Measurements from ENCODE around the gene GRID2. TPM values are rescaled to one million over a fixed set of nuclear protein-coding genes. Genes with fewer than 3 reads are reported as not detected.

GRID2 gene
- total RNA-seq, 3 donors from 2014 or later = under 0.01 TPM

DNA sequence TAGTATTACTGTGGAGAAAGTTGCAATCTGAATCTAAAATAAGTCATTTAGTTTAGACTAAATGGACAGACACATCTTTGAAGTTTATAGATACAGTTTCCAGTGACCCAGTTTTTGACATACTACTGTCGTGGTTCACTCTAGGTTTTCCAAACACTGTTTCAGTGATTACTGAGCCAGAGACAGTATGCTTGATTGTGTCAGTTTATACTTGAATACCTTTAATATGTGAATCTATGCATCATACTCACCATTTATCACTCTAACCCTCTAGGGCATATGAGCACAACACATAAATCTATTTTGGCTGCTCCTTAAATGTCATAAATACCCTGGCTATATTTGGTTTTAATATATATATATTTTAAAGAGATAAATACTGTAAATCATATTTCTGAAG lies 173.5 kb downstream of the GRID2 start:
- Histone ChIP-seq H3K4me1 (no peaks in the 10 kb centered on the region), H3K4me3 (no peak overlapping the region), H3K27ac (no peak overlapping the region), H3K9me3 (no peaks in the 10 kb centered on the region), H3K27me3 (no peaks in the 10 kb centered on the region), H3K36me3 (no peaks in the 10 kb centered on the region)
- TF ChIP-seq, protein P1, sequence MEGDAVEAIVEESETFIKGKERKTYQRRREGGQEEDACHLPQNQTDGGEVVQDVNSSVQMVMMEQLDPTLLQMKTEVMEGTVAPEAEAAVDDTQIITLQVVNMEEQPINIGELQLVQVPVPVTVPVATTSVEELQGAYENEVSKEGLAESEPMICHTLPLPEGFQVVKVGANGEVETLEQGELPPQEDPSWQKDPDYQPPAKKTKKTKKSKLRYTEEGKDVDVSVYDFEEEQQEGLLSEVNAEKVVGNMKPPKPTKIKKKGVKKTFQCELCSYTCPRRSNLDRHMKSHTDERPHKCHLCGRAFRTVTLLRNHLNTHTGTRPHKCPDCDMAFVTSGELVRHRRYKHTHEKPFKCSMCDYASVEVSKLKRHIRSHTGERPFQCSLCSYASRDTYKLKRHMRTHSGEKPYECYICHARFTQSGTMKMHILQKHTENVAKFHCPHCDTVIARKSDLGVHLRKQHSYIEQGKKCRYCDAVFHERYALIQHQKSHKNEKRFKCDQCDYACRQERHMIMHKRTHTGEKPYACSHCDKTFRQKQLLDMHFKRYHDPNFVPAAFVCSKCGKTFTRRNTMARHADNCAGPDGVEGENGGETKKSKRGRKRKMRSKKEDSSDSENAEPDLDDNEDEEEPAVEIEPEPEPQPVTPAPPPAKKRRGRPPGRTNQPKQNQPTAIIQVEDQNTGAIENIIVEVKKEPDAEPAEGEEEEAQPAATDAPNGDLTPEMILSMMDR (IDR thresholded peaks at IDR 0.05) = no peak
- TF ChIP-seq POLR2A (IDR thresholded peaks at IDR 0.05) (no peak), POLR2AphosphoS5 (IDR thresholded peaks at IDR 0.05) (no peak)
- DNase-seq (ENCODE audit: low spot score in 2 of 2) = no peak
- intact Hi-C loops (cut with DNase I; ENCODE audit: low total_unique reads) = no loop called here

DNA sequence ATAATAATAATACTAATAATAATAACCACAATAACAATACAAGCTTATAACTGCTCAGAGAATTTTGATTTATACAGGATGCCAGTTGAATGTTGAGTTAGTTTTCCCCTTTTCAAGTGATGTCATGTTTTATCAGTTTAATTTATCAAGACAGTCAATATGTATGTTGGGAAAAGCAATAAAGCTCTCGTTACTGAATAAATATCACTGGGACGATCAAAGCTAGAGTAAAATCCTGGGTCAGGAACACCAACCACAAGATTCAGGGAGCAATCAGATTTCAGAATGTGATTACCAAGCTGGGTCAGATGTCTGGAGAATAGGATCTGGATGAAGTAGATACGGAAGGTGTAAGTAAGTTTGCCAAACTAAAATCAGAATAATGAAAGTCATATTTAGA lies 179.6 kb downstream of the GRID2 start:
- no peaks in the 10 kb centered on the region for H3K36me3 ChIP-seq
- no peak for DNase-seq (ENCODE audit: low spot score in 2 of 2)
- H3K4me3 ChIP-seq = no peak overlapping the region

DNA sequence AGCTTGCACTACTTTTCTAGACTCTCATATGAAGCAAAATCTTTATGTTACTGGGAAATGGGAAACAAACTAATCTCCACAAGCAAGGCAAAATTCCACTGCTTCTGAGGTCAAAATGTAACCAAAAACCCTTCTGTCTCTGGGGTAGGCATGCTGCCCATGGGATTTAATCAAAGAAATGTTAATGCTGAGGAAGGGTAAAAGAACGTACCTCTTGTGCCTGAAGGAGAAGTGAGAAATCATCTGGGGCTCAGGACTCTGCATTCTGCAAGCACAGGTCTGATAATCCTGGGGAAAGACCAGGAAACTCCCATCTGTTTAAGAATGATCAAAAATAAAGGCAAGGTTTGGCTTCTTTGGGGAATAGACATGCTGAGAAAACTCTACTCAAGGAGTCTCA lies 184.7 kb downstream of the GRID2 start:
- Histone ChIP-seq H3K27ac (no peak overlapping the region), H3K36me3 (no peaks in the 10 kb centered on the region), H3K4me1 (no peaks in the 10 kb centered on the region), H3K27me3 (no peaks in the 10 kb centered on the region), H3K4me3 (no peak overlapping the region), H3K9me3 (no peaks in the 10 kb centered on the region)
- no peak for TF ChIP-seq POLR2A (IDR thresholded peaks at IDR 0.05)
- no peak for TF ChIP-seq POLR2AphosphoS5 (IDR thresholded peaks at IDR 0.05)
- TF ChIP-seq, protein P1 (IDR thresholded peaks at IDR 0.05) = no peak
- DNase-seq (ENCODE audit: low spot score in 2 of 2) = no peak
- intact Hi-C loops (cut with DNase I; ENCODE audit: low total_unique reads) = no loop called here

More for the DNA sequence above, 179.6 kb downstream of the GRID2 start:
- no peaks in the 10 kb centered on the region for H3K9me3 ChIP-seq
- TF ChIP-seq POLR2A (IDR thresholded peaks at IDR 0.05) (no peak), POLR2AphosphoS5 (IDR thresholded peaks at IDR 0.05) (no peak)
- TF ChIP-seq, protein P1 (IDR thresholded peaks at IDR 0.05) = no peak
- no peaks in the 10 kb centered on the region for H3K4me1 ChIP-seq
- intact Hi-C loops (cut with DNase I; ENCODE audit: low total_unique reads) = no loop called here
- H3K27me3 ChIP-seq = no peaks in the 10 kb centered on the region
- H3K27ac ChIP-seq = no peak overlapping the region

DNA sequence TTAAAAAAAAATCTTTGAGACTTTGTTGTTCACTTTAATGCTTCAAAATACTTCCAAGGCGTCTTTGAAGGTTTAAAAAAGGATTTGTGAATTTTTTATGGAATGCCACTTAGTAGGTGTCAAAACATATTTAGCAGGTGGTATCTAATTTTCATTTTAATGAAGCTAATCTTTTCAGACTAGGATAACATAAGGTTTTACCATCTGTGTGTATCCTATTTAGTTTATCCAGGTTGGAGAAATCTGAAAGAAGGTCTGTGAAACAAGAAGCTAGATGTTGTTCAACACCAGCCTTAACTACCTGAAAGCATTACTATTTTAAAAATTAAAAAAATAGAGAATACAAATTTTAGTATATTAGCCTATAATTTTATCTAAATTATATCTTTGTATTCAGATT lies 193.4 kb downstream of the GRID2 start:
- H3K4me3 ChIP-seq = no peak overlapping the region
- DNase-seq (ENCODE audit: low spot score in 2 of 2) = no peak
- intact Hi-C loops (cut with DNase I; ENCODE audit: low total_unique reads) = no loop called here
- no peak overlapping the region for H3K27ac ChIP-seq
- TF ChIP-seq POLR2A (IDR thresholded peaks at IDR 0.05) = no peak
- no peaks in the 10 kb centered on the region for H3K36me3 ChIP-seq
- no peaks in the 10 kb centered on the region for H3K4me1 ChIP-seq
- no peaks in the 10 kb centered on the region for H3K9me3 ChIP-seq
- no peaks in the 10 kb centered on the region for H3K27me3 ChIP-seq

DNA sequence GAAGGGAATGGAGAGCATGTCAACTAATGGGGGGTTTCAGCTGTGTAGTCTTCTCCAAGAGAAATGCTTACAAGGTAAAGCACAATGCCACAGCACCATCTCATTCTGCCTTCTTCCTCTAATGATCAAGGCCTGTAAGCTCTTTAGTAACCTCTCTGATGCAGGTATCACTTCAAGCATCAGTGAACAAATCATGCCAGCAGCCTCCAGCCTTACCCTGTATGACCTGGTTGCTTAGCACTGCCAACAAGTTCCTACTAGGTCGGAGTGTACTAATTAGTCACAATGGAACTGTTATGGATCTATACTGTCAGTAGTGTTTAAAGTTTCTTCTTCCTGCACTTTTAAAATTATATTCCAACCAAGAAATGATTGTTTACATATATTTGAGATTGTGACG lies 197.7 kb downstream of the GRID2 start:
- Histone ChIP-seq H3K4me1 (no peaks in the 10 kb centered on the region), H3K27ac (no peak overlapping the region), H3K9me3 (no peaks in the 10 kb centered on the region), H3K27me3 (no peaks in the 10 kb centered on the region), H3K36me3 (no peaks in the 10 kb centered on the region), H3K4me3 (no peak overlapping the region)
- intact Hi-C loops (cut with DNase I; ENCODE audit: low total_unique reads) = no loop called here
- TF ChIP-seq, protein P1 (IDR thresholded peaks at IDR 0.05) = no peak
- TF ChIP-seq POLR2AphosphoS5 (IDR thresholded peaks at IDR 0.05) = no peak
- TF ChIP-seq POLR2A (IDR thresholded peaks at IDR 0.05) = no peak
- DNase-seq (ENCODE audit: low spot score in 2 of 2) = no peak

DNA sequence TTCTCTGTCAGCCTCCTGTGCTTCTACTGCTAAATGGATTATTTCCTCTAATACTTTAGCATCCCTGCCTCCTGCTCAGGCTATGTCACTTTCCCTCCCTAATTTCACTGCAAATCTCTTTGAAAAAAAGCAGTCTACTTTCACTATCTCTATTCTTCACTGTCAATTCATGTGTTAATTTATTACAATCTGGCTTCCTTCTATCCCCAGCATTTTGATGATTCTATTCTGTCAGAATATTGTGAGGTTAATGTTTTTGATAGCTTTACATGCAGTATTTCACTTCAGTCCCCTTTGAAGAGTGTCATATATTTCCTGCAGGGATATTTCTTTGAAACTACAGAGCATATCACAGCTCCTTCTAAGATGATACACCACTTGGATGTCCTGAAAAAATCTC lies 203.2 kb downstream of the GRID2 start:
- no peak for DNase-seq (ENCODE audit: low spot score in 2 of 2)
- no peaks in the 10 kb centered on the region for H3K27me3 ChIP-seq
- H3K36me3 ChIP-seq = no peaks in the 10 kb centered on the region
- H3K27ac ChIP-seq = no peak overlapping the region
- TF ChIP-seq, protein P1 (IDR thresholded peaks at IDR 0.05) = no peak
- TF ChIP-seq POLR2AphosphoS5 (IDR thresholded peaks at IDR 0.05) = no peak
- H3K4me1 ChIP-seq = no peaks in the 10 kb centered on the region
- H3K4me3 ChIP-seq = no peak overlapping the region
- intact Hi-C loops (cut with DNase I; ENCODE audit: low total_unique reads) = no loop called here
- no peaks in the 10 kb centered on the region for H3K9me3 ChIP-seq

Measured in breast epithelium (tissue), 4 donors.